GM18861 (cell line): Measurements from ENCODE around the gene KIF25.
"Not testable (repeated sequence)": the region's sequence is repeated elsewhere in the genome, so short reads cannot be mapped to it uniquely, and the experiment has no call there.

Source experiments
- ATAC-seq: cut with Tn5 transposase; IDR thresholded peaks from one replicate; pipeline ENCODE4 v1.9.1; 2021; ENCODE audit not compliant: unreplicated experiment

KIF25 gene

GRCh38 chr6:168063431-168063830, 66.0 kb downstream of the KIF25 start:
- no peak for ATAC-seq

GRCh38 chr6:168064226-168064807, 66.8 kb downstream of the KIF25 start:
- ATAC-seq: no peak

- no peak for ATAC-seq
These were observed 69.7 kb downstream of the KIF25 start for GRCh38 chr6:168067081-168067759.

- no peak for ATAC-seq
These were observed 73.3 kb downstream of the KIF25 start for GRCh38 chr6:168070804-168071203.

- no peak for ATAC-seq
These were observed 74.1 kb downstream of the KIF25 start for GRCh38 chr6:168071620-168072019.

GRCh38 chr6:168072261-168072660, 74.8 kb downstream of the KIF25 start:
- no peak for ATAC-seq

- no peak for ATAC-seq
These were observed 75.3 kb downstream of the KIF25 start for GRCh38 chr6:168072730-168073129.

GRCh38 chr6:168073937-168074730, 76.7 kb downstream of the KIF25 start:
- ATAC-seq: no peak

GRCh38 chr6:168075216-168075615, 77.7 kb downstream of the KIF25 start:
- no peak for ATAC-seq

- ATAC-seq: no peak
These were observed 78.3 kb downstream of the KIF25 start for GRCh38 chr6:168075787-168076202.

GRCh38 chr6:168077401-168077800, 79.9 kb downstream of the KIF25 start:
- ATAC-seq: not testable (repeated sequence)

GRCh38 chr6:168078175-168078942, 80.9 kb downstream of the KIF25 start:
- ATAC-seq: no peak

- no peak for ATAC-seq
These were observed 81.5 kb downstream of the KIF25 start, which contains the start of gene FRMD1 for GRCh38 chr6:168078943-168079405. FRMD1 (minus strand) TSS chr6:168079212; CDS start chr6:168079094, 118 bp downstream.

- ATAC-seq: no peak
These were observed 83.1 kb downstream of the KIF25 start for GRCh38 chr6:168080393-168081077.

- no peak for ATAC-seq
These were observed 84.5 kb downstream of the KIF25 start for GRCh38 chr6:168081858-168082546.

- no peak for ATAC-seq
These were observed 85.5 kb downstream of the KIF25 start for GRCh38 chr6:168082860-168083513.

GRCh38 chr6:168083514-168083885, 86.0 kb downstream of the KIF25 start:
- ATAC-seq: no peak

GRCh38 chr6:168084465-168085160, 87.1 kb downstream of the KIF25 start:
- ATAC-seq: no peak

GRCh38 chr6:168086066-168086465, 88.6 kb downstream of the KIF25 start:
- ATAC-seq: no peak
